Psoas muscle (tissue), 8 donors: ENCODE results near the gene EXD1. TPM values are rescaled to one million over a fixed set of nuclear protein-coding genes. Genes with fewer than 3 reads are reported as not detected.
"Not testable (repeated sequence)": the region's sequence is repeated elsewhere in the genome, so short reads cannot be mapped to it uniquely, and the experiment has no call there.

Experiments used
- ATAC-seq, 4 donors: fragments of 200-7000 bp; cut with Tn5 transposase; one replicate each; pipeline ENCODE4 v1.9.1; 2020; ENCODE audit warnings: moderate library complexity in 3 of 4, mild to moderate bottlenecking in 2 of 4
- DNase-seq, 2 donors: peaks; one replicate each; pipeline ENCODE4 v3.0.0-alpha.2; 2020
- H3K27ac ChIP-seq: fragments of 200-600 bp; one replicate; pipeline ENCODE4 v1.8.0; 2022
- H3K27me3 ChIP-seq, 3 donors: fragments of 200-600 bp in 1 of 3; one replicate each; pipeline versions ENCODE4 v1.6.1 to v1.8.0; 2013 to 2022; ENCODE audit warnings: low read length in 2 of 3, mild to moderate bottlenecking in 2 of 3, moderate library complexity in 1 of 3; ENCODE audit not compliant: insufficient read depth in 3 of 3
- H3K36me3 ChIP-seq, 2 donors: fragments of 200-600 bp in 1 of 2; one replicate each; pipeline versions ENCODE4 v1.6.1 to v1.8.0; 2013 to 2022; ENCODE audit warnings: low read depth in 1 of 2, mild to moderate bottlenecking in 1 of 2, moderate library complexity in 1 of 2; ENCODE audit not compliant: insufficient read depth in 1 of 2
- H3K4me1 ChIP-seq: fragments of 200-600 bp; one replicate; pipeline ENCODE4 v1.8.0; 2022
- H3K4me3 ChIP-seq: fragments of 200-600 bp; one replicate; pipeline ENCODE4 v1.8.0; 2022; ENCODE audit warnings: mild to moderate bottlenecking
- H3K9me3 ChIP-seq: fragments of 200-600 bp; one replicate; pipeline ENCODE4 v1.8.0; 2022
- CTCF ChIP-seq: fragments of 200-600 bp; IDR thresholded peaks from one replicate; pipeline ENCODE4 v1.8.0; 2022; ENCODE audit warnings: antibody characterized with exemption
- WGBS, 3 donors: extraction: QIAGEN DNeasy Blood & Tissue Kit; methylation state at CpG; one replicate each; pipeline versions ENCODE4 v1.1.6 to v1.1.7; 2013; 5-methylcytosine and 5-hydroxymethylcytosine counted together
- intact Hi-C, 2 donors: fragments of 100-400 bp; cut with DNase I; formaldehyde crosslinking; loops; one replicate each; pipeline versions ENCODE4 v1.11.0 to v1.14.2; 2022
- polyA plus RNA-seq, 3 donors: library from polyadenylated mRNA; stranded (reverse); fragments of 200-250 nt; gene quantifications; one replicate each; pipeline ENCODE4 v1.2.3, GENCODE V29; 2013
- total RNA-seq, 4 donors: library from RNA; stranded (reverse); fragmentation: NEBNext Ultra II Directional in 2 of 4; extraction: Animal tissue kit (Norgen Biotek cat#: 25700) in 2 of 4; gene quantifications; one replicate each; pipeline versions ENCODE4 v1.2.1 to v1.2.4, GENCODE V29; 2021 to 2023
- donor health status: healthy with polysubstance abuse.
- donor health status: DM: no; HTN: no; CAD: no; lungs with moderate emphysema.
- donor health status: Bipolar disorder and iron deficiency.
- donor health status: healthy.
- donor health status: DM: yes; HTN: yes; CAD: no.
- donor health status: DM: no; HTN: no; CAD: no.
- donor health status: DM: no; HTN: no; CAD: no.
- donor health status: DM: yes; HTN: yes; CAD: no.

Gene EXD1
- total and polyA plus RNA-seq, 7 donors = 0.43 TPM; not detected in 6

DNA sequence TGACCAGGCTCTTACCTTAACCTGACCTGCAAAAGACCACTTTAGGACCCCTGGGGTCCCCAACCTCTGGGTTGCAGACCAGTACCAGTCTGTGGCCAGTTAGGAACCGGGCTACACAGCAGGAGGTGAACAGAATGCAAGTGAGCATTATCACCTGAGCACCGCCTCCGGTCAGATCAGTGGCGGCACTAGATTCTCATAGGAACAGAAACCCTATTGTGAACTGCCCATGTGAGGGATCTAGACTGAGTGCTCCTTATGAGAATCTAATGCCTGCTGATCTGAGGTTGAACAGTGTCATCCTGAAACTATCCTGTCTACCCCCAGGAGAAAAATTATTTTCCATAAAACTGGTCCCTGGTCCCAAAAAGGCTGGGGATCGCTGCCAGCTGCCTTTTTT lies 20.9 kb upstream of the EXD1 start:
- H3K27me3 ChIP-seq = no peaks in the 10 kb centered on the region
- DNase-seq (no peak), ATAC-seq (no peak)
- peaks cover 3 to 63% of the 10 kb centered on the region in 2 donors for H3K36me3 ChIP-seq
- TF ChIP-seq CTCF = no peak
- no peaks in the 10 kb centered on the region for H3K9me3 ChIP-seq
- no peak overlapping the region for H3K27ac ChIP-seq
- intact Hi-C loops = no loop called here
- H3K4me3 ChIP-seq = no peak overlapping the region
- 93 to 98% (median 96%) methylated on average over 5 of the region's 5 CpGs for WGBS, 3 donors
- peaks cover 5% of the 10 kb centered on the region for H3K4me1 ChIP-seq

DNA sequence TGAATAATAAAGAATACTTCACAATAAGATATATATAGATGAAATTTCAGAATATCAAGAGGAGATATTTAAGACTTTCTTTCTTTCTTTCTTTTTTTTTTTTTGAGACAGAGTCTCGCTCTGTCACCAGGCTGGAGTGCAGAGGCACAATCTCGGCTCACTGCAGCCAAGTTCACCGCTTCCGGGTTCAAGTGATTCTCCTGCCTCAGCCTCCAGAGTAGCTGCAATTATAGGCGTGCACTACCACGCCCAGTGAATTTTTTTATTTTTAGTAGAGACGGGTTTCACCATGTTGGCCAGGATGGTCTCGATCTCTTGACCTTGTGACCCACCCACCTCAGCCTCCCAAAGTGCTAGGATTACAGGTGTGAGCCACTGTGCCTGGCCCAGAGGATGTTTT lies 20.2 kb upstream of the EXD1 start:
- not testable (repeated sequence) for H3K27ac ChIP-seq, ATAC-seq

GRCh38 chr15:41241221-41241964 lies 10.8 kb upstream of the EXD1 start:
- no peak for TF ChIP-seq CTCF
- Histone ChIP-seq H3K36me3 (peaks cover 4 to 46% of the 10 kb centered on the region in 2 donors), H3K4me3 (no peak overlapping the region), H3K27ac (no peak overlapping the region), H3K27me3 (no peaks in the 10 kb centered on the region), H3K4me1 (peaks cover 9% of the 10 kb centered on the region), H3K9me3 (no peaks in the 10 kb centered on the region)
- DNase-seq = no peak
- peak in 3 of 4 donors; percentile 37 to 63 (median 47) for ATAC-seq
- intact Hi-C loops = no loop called here
- WGBS, 3 donors = 48 to 55% (median 50%) methylated on average over 6 of the region's 6 CpGs

More for the DNA sequence above, 20.2 kb upstream of the EXD1 start:
- H3K4me1 ChIP-seq, DNase-seq, H3K27me3 ChIP-seq, H3K9me3 ChIP-seq, H3K4me3 ChIP-seq, intact Hi-C loops: not testable (repeated sequence)
- H3K36me3 ChIP-seq = peaks cover 3 to 64% of the 10 kb centered on the region in 2 donors
- WGBS, 3 donors = 84 to 98% (median 86%) methylated on average over 8 of the region's 8 CpGs

DNA sequence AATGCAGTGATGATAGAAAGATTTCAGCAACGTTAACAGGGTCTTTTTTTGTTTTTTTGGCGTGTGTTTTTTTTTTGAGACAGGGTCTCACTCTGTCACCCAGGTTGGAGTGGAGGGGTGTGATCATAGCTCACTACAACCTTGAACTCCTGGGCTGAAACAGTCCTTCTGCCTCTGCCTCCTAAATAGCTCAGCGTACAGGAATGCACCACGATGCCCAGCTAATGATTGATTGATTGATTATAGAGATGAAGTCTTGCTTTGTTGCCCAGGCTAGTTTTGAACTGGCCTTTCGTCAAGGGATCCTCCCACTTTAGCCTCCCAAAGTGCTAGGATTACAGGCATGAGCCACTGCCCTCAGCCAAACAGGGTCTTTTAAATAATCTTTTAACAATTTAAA lies 7.5 kb upstream of the EXD1 start:
- H3K4me3 ChIP-seq = no peak overlapping the region
- intact Hi-C loops = loop anchor here in 1 of 2 donors (10.0 kb wide), 1 partner anchor 97 kb away; the partner anchor contains the start of genes NUSAP1 and OIP5
- peaks cover 24% of the 10 kb centered on the region for H3K4me1 ChIP-seq
- H3K27ac ChIP-seq = no peak overlapping the region
- no peaks in the 10 kb centered on the region for H3K9me3 ChIP-seq
- WGBS, 3 donors = 76 to 80% (median 77%) methylated on average over 5 of the region's 5 CpGs
- H3K27me3 ChIP-seq = no peaks in the 10 kb centered on the region
- TF ChIP-seq CTCF = no peak
- ATAC-seq (no peak), DNase-seq (no peak)
- H3K36me3 ChIP-seq = peaks cover 0 to 21% of the 10 kb centered on the region in 2 donors

- no peak for DNase-seq
- Histone ChIP-seq H3K9me3 (no peaks in the 10 kb centered on the region), H3K27me3 (no peaks in the 10 kb centered on the region), H3K36me3 (peaks cover 0 to 9% of the 10 kb centered on the region in 2 donors), H3K4me3 (no peak overlapping the region), H3K27ac (no peak overlapping the region), H3K4me1 (peaks cover 24% of the 10 kb centered on the region)
- no peak for ATAC-seq
- intact Hi-C loops = loop anchor here in 1 of 2 donors (10.0 kb wide), 1 partner anchor 99 kb away; the partner anchor contains the start of genes NUSAP1 and OIP5
- TF ChIP-seq CTCF = no peak
These were observed 5.4 kb upstream of the EXD1 start for GRCh38 chr15:41235929-41236328.

DNA sequence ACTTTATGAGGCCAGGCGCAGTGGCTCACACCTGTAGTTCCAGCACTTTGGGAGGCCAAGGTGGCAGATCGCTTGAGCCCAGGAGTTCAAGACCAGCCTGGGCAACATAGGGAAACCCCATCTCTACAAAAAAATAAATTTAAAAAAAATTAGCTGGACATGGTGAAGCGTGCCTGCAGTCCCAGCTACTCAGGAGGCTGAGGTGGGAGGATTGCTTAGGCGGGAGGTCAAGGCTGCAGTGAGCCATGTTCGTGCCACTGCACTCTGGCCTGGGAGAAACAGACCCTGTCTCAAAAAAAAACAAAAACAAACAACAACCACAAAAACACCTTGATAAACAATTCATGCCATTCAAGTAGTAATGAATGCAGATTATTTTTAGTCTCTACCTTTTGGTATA lies 4.7 kb upstream of the EXD1 start:
- H3K27me3 ChIP-seq, ATAC-seq, H3K9me3 ChIP-seq, H3K36me3 ChIP-seq, DNase-seq, H3K27ac ChIP-seq, H3K4me3 ChIP-seq: not testable (repeated sequence)
- H3K4me1 ChIP-seq = peaks cover 24% of the 10 kb centered on the region
- 95 to 97% (median 97%) methylated on average over 5 of the region's 5 CpGs for WGBS, 3 donors
- intact Hi-C loops = loop anchor here in 1 of 2 donors (10.0 kb wide), 1 partner anchor 100 kb away; the partner anchor contains the start of genes NUSAP1 and OIP5
